ENCODE measurements around the gene KCNJ8. TPM values are rescaled to one million over a fixed set of nuclear protein-coding genes. Genes with fewer than 3 reads are reported as not detected.
"Not testable (repeated sequence)": the region's sequence is repeated elsewhere in the genome, so short reads cannot be mapped to it uniquely, and the experiment has no call there.

Gene KCNJ8
- total RNA-seq, 4 donors from 2014 or later: 17.9 to 29.8 (median 25.0) TPM

- intact Hi-C loops (cut with DNase I): no loop called here
- 53% methylated on average over 1 of the region's 1 CpG for WGBS
- no peak for DNase-seq (ENCODE audit: extremely low spot score)
These were observed 25.5 kb upstream of the KCNJ8 start for GRCh38 chr12:21800011-21800410.

GRCh38 chr12:21797539-21797938 lies 23.0 kb upstream of the KCNJ8 start:
- peaks cover 0 to 5% (median 0%) of the 10 kb centered on the region in 4 donors for H3K9me3 ChIP-seq
- intact Hi-C loops (cut with DNase I): no loop called here
- no peak overlapping the region for H3K27ac ChIP-seq (replicated peaks in 1 of 4)
- H3K36me3 ChIP-seq: no peaks in the 10 kb centered on the region
- H3K27me3 ChIP-seq: no peaks in the 10 kb centered on the region
- no peak for DNase-seq (ENCODE audit: extremely low spot score)
- no peak for TF ChIP-seq POLR2AphosphoS5 (IDR thresholded peaks at IDR 0.05)
- no peak for TF ChIP-seq CTCF (IDR thresholded peaks at IDR 0.05)
- TF ChIP-seq EP300 (IDR thresholded peaks at IDR 0.05): no peak
- no peak for TF ChIP-seq POLR2A (IDR thresholded peaks at IDR 0.05; ENCODE audit: low read depth)
- H3K4me1 ChIP-seq: peaks cover 0 to 7% (median 3%) of the 10 kb centered on the region in 4 donors
- 92% methylated on average over 1 of the region's 1 CpG for WGBS
- H3K4me3 ChIP-seq: no peak overlapping the region

More at GRCh38 chr12:21800011-21800410, 25.5 kb upstream of the KCNJ8 start:
- no peak for TF ChIP-seq CTCF (IDR thresholded peaks at IDR 0.05)
- no peak for TF ChIP-seq POLR2A (IDR thresholded peaks at IDR 0.05; ENCODE audit: low read depth)
- TF ChIP-seq EP300 (IDR thresholded peaks at IDR 0.05): no peak
- TF ChIP-seq POLR2AphosphoS5 (IDR thresholded peaks at IDR 0.05): no peak
- Histone ChIP-seq H3K36me3 (peaks cover 0 to 9% (median 4%) of the 10 kb centered on the region in 4 donors), H3K27me3 (no peaks in the 10 kb centered on the region), H3K27ac (replicated peaks in 1 of 4) (no peak overlapping the region), H3K4me1 (peaks cover 0 to 6% (median 2%) of the 10 kb centered on the region in 4 donors), H3K9me3 (no peaks in the 10 kb centered on the region), H3K4me3 (no peak overlapping the region)

GRCh38 chr12:21795648-21796328 lies 21.3 kb upstream of the KCNJ8 start:
- H3K4me1 ChIP-seq: peaks cover 0 to 7% (median 3%) of the 10 kb centered on the region in 4 donors
- peaks cover 0 to 5% (median 0%) of the 10 kb centered on the region in 4 donors for H3K9me3 ChIP-seq
- H3K27me3 ChIP-seq: no peaks in the 10 kb centered on the region
- intact Hi-C loops (cut with DNase I): no loop called here
- H3K36me3 ChIP-seq: no peaks in the 10 kb centered on the region
- WGBS: 91% methylated on average over 7 of the region's 10 CpGs
- H3K4me3 ChIP-seq: no peak overlapping the region
- TF ChIP-seq CTCF (IDR thresholded peaks at IDR 0.05): no peak
- no peak for DNase-seq (ENCODE audit: extremely low spot score)
- H3K27ac ChIP-seq (replicated peaks in 1 of 4): no peak overlapping the region

- H3K27me3 ChIP-seq; intact Hi-C loops (cut with DNase I); DNase-seq (ENCODE audit: extremely low spot score); H3K4me1 ChIP-seq; H3K9me3 ChIP-seq; H3K27ac ChIP-seq (replicated peaks in 1 of 4); H3K36me3 ChIP-seq; H3K4me3 ChIP-seq: not testable (repeated sequence)
- 83% methylated on average over 1 of the region's 8 CpGs for WGBS
These were observed 20.5 kb upstream of the KCNJ8 start for GRCh38 chr12:21794807-21795595.

GRCh38 chr12:21789687-21790086 lies 15.2 kb upstream of the KCNJ8 start:
- H3K4me1 ChIP-seq; H3K27ac ChIP-seq (replicated peaks in 1 of 4); H3K4me3 ChIP-seq; H3K9me3 ChIP-seq; H3K36me3 ChIP-seq; H3K27me3 ChIP-seq; intact Hi-C loops (cut with DNase I); DNase-seq (ENCODE audit: extremely low spot score): not testable (repeated sequence)
- 84% methylated on average over 4 of the region's 4 CpGs for WGBS

All from esophagus muscularis mucosa (tissue), 4 donors.